HuH-7 (cell line): ENCODE data around the gene GOSR2.
"Not testable (repeated sequence)": the region's sequence is repeated elsewhere in the genome, so short reads cannot be mapped to it uniquely, and the experiment has no call there.

Experiments
- DNase-seq: peaks from one replicate; pipeline ENCODE4 v3.0.0; 2011; ENCODE audit warnings: low spot score

Gene GOSR2

GRCh38 chr17:46894024-46894423 lies 28.9 kb upstream of the GOSR2 start:
- DNase-seq = no peak

- no peak for DNase-seq
Observed at GRCh38 chr17:46894476-46895151, 28.3 kb upstream of the GOSR2 start.

GRCh38 chr17:46895171-46895570 lies 27.8 kb upstream of the GOSR2 start:
- no peak for DNase-seq

GRCh38 chr17:46896991-46897390 lies 26.0 kb upstream of the GOSR2 start:
- no peak for DNase-seq

GRCh38 chr17:46898364-46898763 lies 24.6 kb upstream of the GOSR2 start:
- no peak for DNase-seq

GRCh38 chr17:46898860-46899259 lies 24.1 kb upstream of the GOSR2 start:
- DNase-seq = no peak

- no peak for DNase-seq
Observed at GRCh38 chr17:46901291-46901690, 21.7 kb upstream of the GOSR2 start.

- no peak for DNase-seq
Observed at GRCh38 chr17:46903762-46904672, 18.9 kb upstream of the GOSR2 start.

GRCh38 chr17:46908068-46908737 lies 14.8 kb upstream of the GOSR2 start:
- no peak for DNase-seq

GRCh38 chr17:46910179-46910927 lies 12.6 kb upstream of the GOSR2 start:
- no peak for DNase-seq

GRCh38 chr17:46911311-46911710 lies 11.6 kb upstream of the GOSR2 start:
- DNase-seq = no peak

- no peak for DNase-seq
Observed at GRCh38 chr17:46915596-46915995, 7.4 kb upstream of the GOSR2 start.

- DNase-seq = no peak
Observed at GRCh38 chr17:46916211-46916610, 6.7 kb upstream of the GOSR2 start.

- no peak for DNase-seq
Observed at GRCh38 chr17:46916623-46917022, 6.3 kb upstream of the GOSR2 start.

GRCh38 chr17:46917041-46917440 lies 5.9 kb upstream of the GOSR2 start:
- DNase-seq = no peak

- no peak for DNase-seq
Observed at GRCh38 chr17:46917516-46917915, 5.4 kb upstream of the GOSR2 start.

- not testable (repeated sequence) for DNase-seq
Observed at GRCh38 chr17:46921962-46922361, 998 bp upstream of the GOSR2 start.

- no peak for DNase-seq
Observed at GRCh38 chr17:46922487-46922803, 515 bp upstream of the GOSR2 start.

- no peak for DNase-seq
Observed at GRCh38 chr17:46925185-46925868, 2.4 kb downstream of the GOSR2 start.

- DNase-seq = no peak
Observed at GRCh38 chr17:46928467-46929261, 5.7 kb downstream of the GOSR2 start.

- no peak for DNase-seq
Observed at GRCh38 chr17:46929413-46929812, 6.5 kb downstream of the GOSR2 start.
